AG09309 (cell line): ENCODE measurements around the gene KRTAP9-9.

Experiments used
- DNase-seq: peaks from one replicate; pipeline ENCODE4 v3.0.0-alpha.2; 2010; ENCODE audit warnings: low read depth
- H3K4me3 ChIP-seq: 2 replicates; pipeline ENCODE4 v1.5.1; 2011; ENCODE audit warnings: mild to moderate bottlenecking, low read depth, low read length, moderate library complexity; ENCODE audit not compliant: control insufficient read depth
- CTCF ChIP-seq: IDR thresholded peaks from 2 replicates; pipeline ENCODE4 v1.5.1; 2011; ENCODE audit warnings: mild to moderate bottlenecking, low read depth, low read length, inconsistent platforms; ENCODE audit not compliant: insufficient read depth, control insufficient read depth; ENCODE audit errors: missing control alignments

The KRTAP9-9 gene

GRCh38 chr17:41301204-41301790, 46.1 kb downstream of the KRTAP9-9 start:
- no peak for DNase-seq
- no peak overlapping the region for H3K4me3 ChIP-seq
- no peak for TF ChIP-seq CTCF

GRCh38 chr17:41301916-41302901, 47.0 kb downstream of the KRTAP9-9 start, which contains the start of gene KRTAP29-1:
KRTAP29-1 (minus strand) TSS chr17:41302851; CDS start chr17:41302851, 0 bp downstream.
- no peak for TF ChIP-seq CTCF
- DNase-seq = no peak

GRCh38 chr17:41302981-41303380, 47.8 kb downstream of the KRTAP9-9 start:
- H3K4me3 ChIP-seq = no peak overlapping the region
- TF ChIP-seq CTCF = no peak
- no peak for DNase-seq

More at GRCh38 chr17:41301916-41302901, 47.0 kb downstream of the KRTAP9-9 start, which contains the start of gene KRTAP29-1:
- no peak within 1 kb of the TSS for H3K4me3 ChIP-seq

GRCh38 chr17:41304091-41304490, 48.9 kb downstream of the KRTAP9-9 start:
- H3K4me3 ChIP-seq = no peak overlapping the region
- no peak for DNase-seq
- no peak for TF ChIP-seq CTCF
